Mucosa of rectum (tissue), 2 donors: ENCODE results near the gene R3HCC1L.

Source experiments
- H3K27ac ChIP-seq, 2 donors: one replicate each; pipeline ENCODE4 v1.7.0; 2013; ENCODE audit warnings: inconsistent platforms in 2 of 2, low read depth in 2 of 2, low read length in 2 of 2
- H3K27me3 ChIP-seq, 2 donors: one replicate each; pipeline ENCODE4 v1.7.0; 2013; ENCODE audit warnings: low read length in 2 of 2; ENCODE audit not compliant: control insufficient read depth in 2 of 2, insufficient read depth in 2 of 2
- H3K36me3 ChIP-seq, 2 donors: one replicate each; pipeline ENCODE4 v1.7.0; 2013; ENCODE audit warnings: low read length in 2 of 2; ENCODE audit not compliant: control insufficient read depth in 2 of 2, insufficient read depth in 2 of 2
- H3K4me1 ChIP-seq, 2 donors: one replicate each; pipeline ENCODE4 v1.7.0; 2013; ENCODE audit warnings: low read length in 2 of 2, mild to moderate bottlenecking in 1 of 2; ENCODE audit not compliant: control insufficient read depth in 2 of 2, insufficient read depth in 2 of 2
- H3K4me3 ChIP-seq, 2 donors: one replicate each; pipeline ENCODE4 v1.7.0; 2013; ENCODE audit warnings: low read length in 2 of 2
- H3K9ac ChIP-seq, 2 donors: one replicate each; pipeline ENCODE4 v1.7.0; 2013; ENCODE audit warnings: low read length in 2 of 2, low read depth in 1 of 2, mild to moderate bottlenecking in 1 of 2
- H3K9me3 ChIP-seq, 2 donors: one replicate each; pipeline ENCODE4 v1.7.0; 2013; ENCODE audit warnings: low read length in 2 of 2; ENCODE audit not compliant: control insufficient read depth in 2 of 2
- donor health status: healthy.
- donor health status: Normal muscosa, but diverticular disease.

The R3HCC1L gene

DNA sequence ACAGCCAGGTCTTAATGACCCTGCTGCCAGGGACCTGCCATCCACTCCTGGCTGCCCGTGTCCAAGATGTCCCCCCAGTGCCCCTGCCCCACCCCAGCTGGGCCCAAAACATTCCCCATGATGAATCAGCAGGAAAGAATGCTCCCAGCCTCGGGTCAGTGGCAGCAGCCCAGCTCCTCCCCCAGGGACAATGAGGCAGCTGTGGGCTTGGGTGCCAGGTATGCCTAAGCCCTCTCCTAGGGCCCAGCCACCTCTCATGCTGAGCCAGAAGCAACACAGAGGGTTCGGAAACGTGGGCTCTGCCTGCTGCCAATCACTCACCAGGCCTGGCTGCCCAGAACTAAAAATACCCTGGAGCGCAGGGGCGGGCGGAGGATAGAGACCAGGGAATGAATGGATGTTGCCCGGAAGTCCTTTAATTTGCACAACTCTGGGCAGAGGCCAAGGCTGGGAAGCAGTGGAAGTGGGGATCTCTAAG lies 135.0 kb downstream of the R3HCC1L start:
- H3K27ac ChIP-seq, result no peak overlapping the region
- H3K36me3 ChIP-seq, result no peaks in the 10 kb centered on the region
- H3K4me3 ChIP-seq, result no peak overlapping the region
- peaks cover 4 to 5% of the 10 kb centered on the region in 2 donors for H3K4me1 ChIP-seq
- H3K9me3 ChIP-seq, result no peaks in the 10 kb centered on the region
- H3K9ac ChIP-seq, result no peak overlapping the region
- peaks cover 24% of the 10 kb centered on the region in 2 donors for H3K27me3 ChIP-seq

GRCh38 chr10:98270073-98270740 lies 135.8 kb downstream of the R3HCC1L start:
- peaks cover 24 to 27% of the 10 kb centered on the region in 2 donors for H3K27me3 ChIP-seq
- no peak overlapping the region for H3K9ac ChIP-seq
- no peaks in the 10 kb centered on the region for H3K9me3 ChIP-seq
- no peaks in the 10 kb centered on the region for H3K36me3 ChIP-seq
- H3K4me3 ChIP-seq, result no peak overlapping the region
- H3K27ac ChIP-seq, result no peak overlapping the region
- peaks cover 4 to 5% of the 10 kb centered on the region in 2 donors for H3K4me1 ChIP-seq

DNA sequence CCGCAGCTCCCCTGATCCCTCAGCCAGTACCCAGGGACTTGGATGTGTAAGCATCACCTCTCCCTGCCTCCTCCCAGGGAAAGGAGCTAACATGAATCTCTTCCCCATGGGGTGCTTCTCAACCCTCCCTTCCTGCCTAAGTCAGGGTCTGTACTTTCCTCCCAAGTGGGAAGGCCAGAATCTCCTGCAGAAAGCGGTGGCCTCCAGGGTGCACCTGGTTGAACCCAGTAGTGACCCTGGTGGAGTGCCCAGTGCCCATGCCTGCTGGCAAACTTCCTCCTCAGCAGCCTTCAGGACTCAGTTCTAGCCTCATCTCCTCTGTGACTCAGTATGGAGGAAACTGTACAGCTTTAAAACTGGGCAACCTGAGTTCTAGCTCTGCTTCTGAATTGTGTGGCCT lies 136.3 kb downstream of the R3HCC1L start:
- H3K4me3 ChIP-seq, result no peak overlapping the region
- H3K9me3 ChIP-seq, result no peaks in the 10 kb centered on the region
- H3K27ac ChIP-seq, result no peak overlapping the region
- no peak overlapping the region for H3K9ac ChIP-seq
- H3K36me3 ChIP-seq, result no peaks in the 10 kb centered on the region
- H3K4me1 ChIP-seq, result peaks cover 4 to 5% of the 10 kb centered on the region in 2 donors
- H3K27me3 ChIP-seq, result peaks cover 24 to 31% of the 10 kb centered on the region in 2 donors

- Histone ChIP-seq H3K27ac (no peak overlapping the region), H3K9ac (no peak overlapping the region), H3K9me3 (no peaks in the 10 kb centered on the region), H3K36me3 (no peaks in the 10 kb centered on the region), H3K27me3 (peaks cover 20 to 22% of the 10 kb centered on the region in 2 donors), H3K4me1 (peaks cover 4 to 5% of the 10 kb centered on the region in 2 donors), H3K4me3 (no peak overlapping the region)
These were observed 137.8 kb downstream of the R3HCC1L start for GRCh38 chr10:98272245-98272644.

DNA sequence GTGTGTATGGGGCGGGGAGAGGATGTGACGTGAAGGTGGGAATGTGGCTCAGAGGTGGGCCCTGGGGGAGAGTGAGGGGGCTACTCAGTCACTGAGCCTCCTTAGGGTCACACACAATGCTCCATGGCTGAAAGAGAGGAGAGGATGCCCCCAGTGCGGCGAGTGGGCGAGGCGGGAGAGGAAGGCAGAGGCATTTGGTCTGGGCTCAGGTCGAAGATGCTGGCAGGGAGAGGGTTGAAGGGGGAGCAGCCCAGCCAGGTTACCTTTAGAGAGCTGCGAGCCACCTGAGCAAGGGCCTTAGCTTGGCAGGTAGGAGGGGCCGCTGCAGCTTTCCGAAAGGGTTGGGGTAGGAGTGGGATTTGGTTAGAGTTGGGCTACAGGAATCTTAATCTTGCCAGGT lies 138.2 kb downstream of the R3HCC1L start:
- H3K9me3 ChIP-seq, result no peaks in the 10 kb centered on the region
- no peaks in the 10 kb centered on the region for H3K36me3 ChIP-seq
- peaks cover 16 to 18% of the 10 kb centered on the region in 2 donors for H3K27me3 ChIP-seq
- H3K4me1 ChIP-seq, result peaks cover 4 to 5% of the 10 kb centered on the region in 2 donors
- H3K9ac ChIP-seq, result no peak overlapping the region
- H3K27ac ChIP-seq, result no peak overlapping the region
- no peak overlapping the region for H3K4me3 ChIP-seq

GRCh38 chr10:98273057-98273850 lies 138.8 kb downstream of the R3HCC1L start:
- no peak overlapping the region for H3K4me3 ChIP-seq
- H3K36me3 ChIP-seq, result no peaks in the 10 kb centered on the region
- H3K27me3 ChIP-seq, result peaks cover 15 to 16% of the 10 kb centered on the region in 2 donors
- no peak overlapping the region for H3K27ac ChIP-seq
- H3K4me1 ChIP-seq, result peaks cover 4 to 5% of the 10 kb centered on the region in 2 donors
- H3K9ac ChIP-seq, result no peak overlapping the region
- no peaks in the 10 kb centered on the region for H3K9me3 ChIP-seq

GRCh38 chr10:98274562-98274961 lies 140.1 kb downstream of the R3HCC1L start:
- H3K9ac ChIP-seq, result no peak overlapping the region
- no peaks in the 10 kb centered on the region for H3K4me1 ChIP-seq
- no peak overlapping the region for H3K4me3 ChIP-seq
- H3K36me3 ChIP-seq, result no peaks in the 10 kb centered on the region
- H3K9me3 ChIP-seq, result no peaks in the 10 kb centered on the region
- peaks cover 5 to 10% of the 10 kb centered on the region in 2 donors for H3K27me3 ChIP-seq
- no peak overlapping the region for H3K27ac ChIP-seq

GRCh38 chr10:98276311-98276710 lies 141.9 kb downstream of the R3HCC1L start:
- H3K9me3 ChIP-seq, result no peaks in the 10 kb centered on the region
- H3K4me1 ChIP-seq, result no peaks in the 10 kb centered on the region

GRCh38 chr10:98285416-98285815 lies 151.0 kb downstream of the R3HCC1L start:
- Histone ChIP-seq H3K36me3 (no peaks in the 10 kb centered on the region), H3K27ac (no peak overlapping the region), H3K4me3 (no peak overlapping the region), H3K27me3 (peaks cover 2 to 7% of the 10 kb centered on the region in 2 donors), H3K9ac (no peak overlapping the region), H3K9me3 (no peaks in the 10 kb centered on the region), H3K4me1 (no peaks in the 10 kb centered on the region)

More at GRCh38 chr10:98276311-98276710, 141.9 kb downstream of the R3HCC1L start:
- Histone ChIP-seq H3K27ac (no peak overlapping the region), H3K9ac (no peak overlapping the region), H3K27me3 (peaks cover 0 to 7% of the 10 kb centered on the region in 2 donors), H3K4me3 (no peak overlapping the region), H3K36me3 (no peaks in the 10 kb centered on the region)

DNA sequence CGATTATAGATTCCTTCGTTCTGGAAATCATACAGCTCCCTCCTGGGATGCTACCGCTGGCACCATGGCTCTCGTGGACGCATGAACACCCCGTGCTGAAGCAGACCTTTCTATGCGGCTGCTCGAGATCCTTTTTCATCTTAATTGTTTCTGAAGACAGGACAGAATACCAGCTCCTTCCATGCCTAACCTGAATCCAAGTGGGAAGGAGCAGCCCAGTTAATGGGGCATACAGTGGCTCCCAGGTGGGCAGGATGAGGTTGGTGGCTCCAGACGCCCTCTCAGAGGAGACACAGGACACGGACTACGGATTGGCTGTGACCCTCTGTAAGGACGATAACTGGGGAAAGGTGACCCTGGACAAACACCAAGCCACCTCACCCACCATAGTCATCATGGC lies 152.0 kb downstream of the R3HCC1L start:
- Histone ChIP-seq H3K9ac (no peak overlapping the region), H3K27me3 (peaks cover 2 to 7% of the 10 kb centered on the region in 2 donors), H3K4me1 (no peaks in the 10 kb centered on the region), H3K36me3 (no peaks in the 10 kb centered on the region), H3K4me3 (no peak overlapping the region), H3K27ac (no peak overlapping the region), H3K9me3 (no peaks in the 10 kb centered on the region)
